ENCODE measurements around the gene TRIM32. TPM values are rescaled to one million over a fixed set of nuclear protein-coding genes. Genes with fewer than 3 reads are reported as not detected.

Gene TRIM32
- total RNA-seq, 1 donor from 2014 or later, result 21.5 TPM

GRCh38 chr9:116701940-116702642 is 15.0 kb downstream of the TRIM32 start:
- intact Hi-C loops (cut with micrococcal nuclease), result loop anchor here (1.0 kb wide), 1 partner anchor 15 kb away; the partner anchor contains the start of gene TRIM32

GRCh38 chr9:116703634-116704033 is 16.5 kb downstream of the TRIM32 start:
- intact Hi-C loops (cut with micrococcal nuclease), result no loop called here

- intact Hi-C loops (cut with micrococcal nuclease), result no loop called here
These were observed 17.4 kb downstream of the TRIM32 start for GRCh38 chr9:116704470-116704869.

GRCh38 chr9:116705531-116705930 is 18.4 kb downstream of the TRIM32 start:
- intact Hi-C loops (cut with micrococcal nuclease), result no loop called here

- intact Hi-C loops (cut with micrococcal nuclease), result no loop called here
These were observed 19.5 kb downstream of the TRIM32 start for GRCh38 chr9:116706310-116707290.

- intact Hi-C loops (cut with micrococcal nuclease), result no loop called here
These were observed 25.7 kb downstream of the TRIM32 start for GRCh38 chr9:116712781-116713180.

GRCh38 chr9:116713271-116713670 is 26.2 kb downstream of the TRIM32 start:
- intact Hi-C loops (cut with micrococcal nuclease), result no loop called here

- intact Hi-C loops (cut with micrococcal nuclease), result no loop called here
These were observed 28.6 kb downstream of the TRIM32 start for GRCh38 chr9:116715751-116716150.

- intact Hi-C loops (cut with micrococcal nuclease), result no loop called here
These were observed 29.3 kb downstream of the TRIM32 start for GRCh38 chr9:116716438-116716837.

- intact Hi-C loops (cut with micrococcal nuclease), result no loop called here
These were observed 30.0 kb downstream of the TRIM32 start for GRCh38 chr9:116717150-116717549.

GRCh38 chr9:116718111-116718510 is 31.0 kb downstream of the TRIM32 start:
- intact Hi-C loops (cut with micrococcal nuclease), result no loop called here

- intact Hi-C loops (cut with micrococcal nuclease), result no loop called here
These were observed 33.0 kb downstream of the TRIM32 start for GRCh38 chr9:116720111-116720510.

- intact Hi-C loops (cut with micrococcal nuclease), result no loop called here
These were observed 34.3 kb downstream of the TRIM32 start for GRCh38 chr9:116721411-116721810.

- intact Hi-C loops (cut with micrococcal nuclease), result no loop called here
These were observed 34.8 kb downstream of the TRIM32 start for GRCh38 chr9:116721944-116722343.

- intact Hi-C loops (cut with micrococcal nuclease), result no loop called here
These were observed 37.0 kb downstream of the TRIM32 start for GRCh38 chr9:116724123-116724522.

- intact Hi-C loops (cut with micrococcal nuclease), result no loop called here
These were observed 39.5 kb downstream of the TRIM32 start for GRCh38 chr9:116726602-116727001.

GRCh38 chr9:116733010-116733641 is 46.0 kb downstream of the TRIM32 start:
- intact Hi-C loops (cut with micrococcal nuclease), result no loop called here

- intact Hi-C loops (cut with micrococcal nuclease), result no loop called here
These were observed 49.5 kb downstream of the TRIM32 start for GRCh38 chr9:116736399-116737151.

- intact Hi-C loops (cut with micrococcal nuclease), result no loop called here
These were observed 50.0 kb downstream of the TRIM32 start for GRCh38 chr9:116737152-116737546.

GRCh38 chr9:116741086-116741740 is 54.1 kb downstream of the TRIM32 start:
- intact Hi-C loops (cut with micrococcal nuclease), result no loop called here

GRCh38 chr9:116741742-116742141 is 54.6 kb downstream of the TRIM32 start:
- intact Hi-C loops (cut with micrococcal nuclease), result no loop called here
